HepG2 (cell line): ENCODE results near the gene CCSER2. TPM values are rescaled to one million over a fixed set of nuclear protein-coding genes. Genes with fewer than 3 reads are reported as not detected.

Experiments
- ATAC-seq: fragments of 200-7000 bp; cut with Tn5 transposase; 3 replicates; pipeline ENCODE4 v1.9.1; 2020; ENCODE audit warnings: mild to moderate bottlenecking, moderate library complexity
- BruUV-seq: library from RNA; stranded (reverse); fragments of 400-500 nt; replicated peaks from 2 replicates; lab custom pipeline; 2021; lab: Mats Ljungman, UMichigan
- CTCF ChIA-PET: fragments of 300-600 bp; formaldehyde crosslinking; extraction: SDS; loops from one replicate; lab custom pipeline; 2021; ENCODE audit warnings: low total read pairs, inconsistent platforms, low intra/inter-chr PET ratio; lab: Yijun Ruan, JAX
- POLR2A ChIA-PET: fragments of 350-600 bp; sonication (Branson Sonifier 250); formaldehyde crosslinking; loops from one replicate; lab custom pipeline; 2020; ENCODE audit warnings: antibody characterized with exemption, inconsistent platforms; lab: Yijun Ruan, JAX
- DNase-seq: peaks from one replicate; pipeline ENCODE4 v3.0.0-alpha.2; 2015; ENCODE audit warnings: low spot score
- FAIRE-seq: peaks from 3 replicates; lab custom pipeline; 2011; peaks lifted over from hg19 to GRCh38; lab: Jason Lieb, UNC
- H2AFZ ChIP-seq: one replicate; pipeline ENCODE4 v1.6.1; 2011; ENCODE audit warnings: low read length, inconsistent platforms
- H3K27ac ChIP-seq: fragments of 300-600 bp; 3 replicates; pipeline ENCODE4 v1.8.0; 2011; ENCODE audit warnings: mixed run types, mild to moderate bottlenecking, mixed read lengths, low read length, inconsistent platforms; ENCODE audit not compliant: insufficient read depth; ENCODE audit errors: extremely low read length
- H3K27me3 ChIP-seq, 2 experiments: fragments of 200-600 bp in 1 of 2; 2 replicates in 1 of 2; 3 replicates in 1 of 2; pipeline versions ENCODE4 v1.6.0 to v1.8.0; 2011; ENCODE audit warnings: low read length in 2 of 2, mild to moderate bottlenecking in 2 of 2, moderate library complexity in 2 of 2, inconsistent platforms in 1 of 2; ENCODE audit not compliant: insufficient read depth in 2 of 2, control insufficient read depth in 1 of 2
- H3K36me3 ChIP-seq, 2 experiments: fragments of 200-600 bp in 1 of 2; replicated peaks in 1 of 2; 2 replicates in 1 of 2; 3 replicates in 1 of 2; pipeline versions ENCODE4 v1.5.1 to v1.8.0; 2011; ENCODE audit warnings: low read length in 2 of 2, inconsistent platforms in 1 of 2; ENCODE audit not compliant: insufficient read depth in 2 of 2, control insufficient read depth in 1 of 2
- H3K4me1 ChIP-seq: 2 replicates; pipeline ENCODE4 v1.5.1; 2012; ENCODE audit warnings: low read length, inconsistent platforms; ENCODE audit not compliant: insufficient read depth
- H3K4me2 ChIP-seq: 2 replicates; pipeline ENCODE4 v1.6.0; 2011; ENCODE audit warnings: low read depth, low read length, inconsistent platforms
- H3K4me3 ChIP-seq, 3 experiments: fragments of 200-600 bp in 1 of 3; sonication (generic), shearing (Covaris generic) in 1 of 3; replicated peaks in 1 of 3; 2 replicates each; pipeline ENCODE4 v1.5.1; 2011 to 2016; ENCODE audit warnings: low read length in 3 of 3, inconsistent platforms in 2 of 3, low read depth in 2 of 3, mild to moderate bottlenecking in 2 of 3, control low read depth in 1 of 3, mixed read lengths in 1 of 3; ENCODE audit not compliant: insufficient read depth in 1 of 3
- H3K79me2 ChIP-seq: one replicate; pipeline ENCODE4 v1.6.1; 2011; ENCODE audit warnings: low read length, inconsistent platforms; ENCODE audit not compliant: insufficient read depth
- H3K9ac ChIP-seq: 2 replicates; pipeline ENCODE4 v1.6.0; 2011; ENCODE audit warnings: mild to moderate bottlenecking, low read depth, low read length, inconsistent platforms; ENCODE audit not compliant: insufficient read depth
- H3K9me3 ChIP-seq: 2 replicates; pipeline ENCODE4 v1.5.1; 2012; ENCODE audit warnings: mild to moderate bottlenecking, low read length
- H4K20me1 ChIP-seq: 2 replicates; pipeline ENCODE4 v1.6.0; 2011; ENCODE audit warnings: inconsistent platforms, mild to moderate bottlenecking, low read length, moderate library complexity; ENCODE audit not compliant: insufficient read depth
- ASH2L ChIP-seq: fragments of 300-600, 200-600 bp; sonication (generic); IDR thresholded peaks from 2 replicates; pipeline ENCODE4 v1.7.0; 2017; ENCODE audit warnings: low read depth, mild to moderate bottlenecking, moderate library complexity, mixed read lengths, low read length; ENCODE audit not compliant: insufficient read length
- EP300 ChIP-seq, 3 experiments: sonication (generic) in 1 of 3; formaldehyde crosslinking in 1 of 3; IDR thresholded peaks; 2 replicates each; pipeline versions ENCODE4 v1.5.1 to v1.6.1; 2011 to 2020; ENCODE audit warnings: low read depth in 2 of 3, low read length in 2 of 3, borderline replicate concordance in 1 of 3, improper control_type of control experiment in 1 of 3, mild to moderate bottlenecking in 1 of 3, missing genetic modification reagents in 1 of 3, moderate library complexity in 1 of 3
- FOXM1 ChIP-seq: sonication (generic); formaldehyde crosslinking; IDR thresholded peaks from 2 replicates; pipeline ENCODE4 v1.5.0; 2020; ENCODE audit warnings: missing genetic modification reagents
- HNF4A ChIP-seq: sonication (generic); formaldehyde crosslinking; IDR thresholded peaks from 2 replicates; pipeline ENCODE4 v1.4.0; 2020; ENCODE audit warnings: missing genetic modification reagents
- HOXA3 ChIP-seq: sonication (generic); formaldehyde crosslinking; IDR thresholded peaks from 2 replicates; pipeline ENCODE4 v1.5.0; 2020; ENCODE audit warnings: missing genetic modification reagents
- MAX ChIP-seq: IDR thresholded peaks from 2 replicates; pipeline ENCODE4 v1.6.1; 2012; ENCODE audit warnings: inconsistent platforms
- MIER2 ChIP-seq: IDR thresholded peaks from 2 replicates; pipeline ENCODE4 v1.6.1; 2016; ENCODE audit warnings: missing biosample characterization, missing genetic modification reagents
- MZF1 ChIP-seq: sonication (generic); formaldehyde crosslinking; IDR thresholded peaks from 2 replicates; pipeline ENCODE4 v1.8.1; 2023; ENCODE audit warnings: mild to moderate bottlenecking, missing genetic modification reagents, borderline replicate concordance
- REST ChIP-seq, 2 experiments: IDR thresholded peaks; 2 replicates each; pipeline ENCODE4 v1.6.1; 2011 to 2012; ENCODE audit warnings: low read length in 2 of 2, borderline replicate concordance in 1 of 2, low read depth in 1 of 2, mild to moderate bottlenecking in 1 of 2, moderate library complexity in 1 of 2
- SALL1 ChIP-seq: sonication (generic); formaldehyde crosslinking; IDR thresholded peaks from 2 replicates; pipeline ENCODE4 v1.8.0; 2022; ENCODE audit warnings: mild to moderate bottlenecking, missing genetic modification reagents
- SAP130 ChIP-seq: IDR thresholded peaks from 2 replicates; pipeline ENCODE4 v1.6.1; 2016; ENCODE audit warnings: low read depth
- SIN3B ChIP-seq: fragments of 150-350 bp; IDR thresholded peaks from 2 replicates; pipeline ENCODE4 v1.6.1; 2014; ENCODE audit warnings: low read length
- TEAD3 ChIP-seq: optimal IDR thresholded peaks from 2 replicates; pipeline ENCODE3; 2016; ENCODE audit warnings: borderline replicate concordance
- ZFAT ChIP-seq: sonication (generic); formaldehyde crosslinking; conservative IDR thresholded peaks from 2 replicates; pipeline ENCODE4 v1.8.1; 2023; ENCODE audit warnings: missing genetic modification reagents, inconsistent platforms
- ZMYM4 ChIP-seq: sonication (generic); formaldehyde crosslinking; IDR thresholded peaks from 2 replicates; pipeline ENCODE4 v1.8.1; 2023; ENCODE audit warnings: mild to moderate bottlenecking, missing genetic modification reagents
- ZNF205 ChIP-seq: IDR thresholded peaks from 2 replicates; pipeline ENCODE4 v1.6.1; 2018; ENCODE audit warnings: missing biosample characterization, missing genetic modification reagents
- ZNF672 ChIP-seq: sonication (generic); formaldehyde crosslinking; IDR thresholded peaks from 2 replicates; pipeline ENCODE4 v1.8.1; 2022; ENCODE audit warnings: missing genetic modification reagents
- ZNF691 ChIP-seq: sonication (generic); formaldehyde crosslinking; IDR thresholded peaks from 2 replicates; pipeline ENCODE4 v1.4.0; 2020; ENCODE audit warnings: missing genetic modification reagents, low read depth, mild to moderate bottlenecking, borderline replicate concordance
- WGBS: methylation state at CpG from one replicate; pipeline ENCODE4 v1.1.6; 2017; ENCODE audit warnings: low lambda C conversion rate; 5-methylcytosine and 5-hydroxymethylcytosine counted together
- in situ Hi-C: cut with HindIII; loops from 2 replicates; pipeline ENCODE4 v1.10.0; 2017; ENCODE audit warnings: low pct_unique_long_range_greater_than_20kb; ENCODE audit not compliant: extremely low pct_ligation_motif_present
- intact Hi-C: fragments of 100-400 bp; cut with micrococcal nuclease; formaldehyde crosslinking; loops from one replicate; pipeline ENCODE4 v1.10.0; 2022; ENCODE audit not compliant: unreplicated experiment
- polyA plus RNA-seq, 8 experiments: library from polyadenylated mRNA; depleted of rRNA in 3 of 8; stranded (reverse) in 7 of 8; unstranded in 1 of 8; fragments of >200 nt; fragmentation: Illumina TruSeq in 4 of 8; extraction: Trizol in 4 of 8; gene quantifications; 2 replicates each; pipeline versions ENCODE4 v1.2.1 to v1.2.3, GENCODE V29; 2011 to 2016; ENCODE audit warnings: low read depth in 4 of 8, missing spikeins in 1 of 8, mixed read lengths in 1 of 8; ENCODE audit not compliant: insufficient read depth in 1 of 8
- total RNA-seq, 5 experiments: library from RNA; depleted of rRNA; stranded (reverse); fragments of >200 nt; fragmentation: Illumina TruSeq; extraction: Trizol; gene quantifications; 2 replicates each; pipeline ENCODE4 v1.2.3, GENCODE V29; 2016; ENCODE audit warnings: low read depth in 1 of 5

The CCSER2 gene
- total and polyA plus RNA-seq, 2 of the 13 experiments (the other 11 are each of a cell fraction or from before 2014, with no cell fraction given), result 13.3 to 17.2 TPM

- Histone ChIP-seq H2AFZ (no peak overlapping the region), H3K4me3 (peak overlapping the region in 2 of 3 experiments; percentile 9 to 44; a peak in 3 of 6 replicates), H3K79me2 (no peaks in the 10 kb centered on the region), H3K4me2 (peak overlapping the region; percentile 70), H3K4me1 (peaks cover 51% of the 10 kb centered on the region), H3K9me3 (no peaks in the 10 kb centered on the region), H4K20me1 (no peaks in the 10 kb centered on the region), H3K27ac (peak overlapping the region; percentile 24), H3K36me3 (no peaks in the 10 kb centered on the region), H3K9ac (no peak overlapping the region), H3K27me3 (peaks cover 0 to 5% of the 10 kb centered on the region in 2 experiments; a peak in 1 of 5 replicates)
- intact Hi-C loops, result loop anchor here (10.0 kb wide), 1 partner anchor 403 kb away; the partner anchor contains the start of gene GHITM
- ChIA-PET POLR2A (interaction anchor here (1.5 kb wide), 1 partner anchor 108 kb away, joined by 6 read pairs; no protein-coding TSS in a partner anchor), CTCF (interaction anchor here (0.9 to 5.8 kb wide), 4 partner anchors 108 to 273 kb away, joined by 3 to 77 read pairs (median 21); no protein-coding TSS in a partner anchor)
- DNase-seq (peak; percentile 77), FAIRE-seq (peak; percentile 71), ATAC-seq (peak; percentile 75)
- 10% methylated on average over 1 of the region's 4 CpGs for WGBS
- in situ Hi-C loops, result loop anchor here (10.0 kb wide), 1 partner anchor 103 kb away; no protein-coding TSS in a partner anchor
- BruUV-seq, result no TSS peak
- peak; percentile 23 for TF ChIP-seq TEAD3 (CRISPR knock-in tag)
- TF ChIP-seq SIN3B, result no peak
- no peak for TF ChIP-seq FOXM1 (CRISPR knock-in tag)
- peak; percentile 41 for TF ChIP-seq ASH2L
- no peak for TF ChIP-seq ZFAT
- 0 out of 2 replicates have a peak, but pooled peaks have one; percentile 24 for TF ChIP-seq ZNF205 (CRISPR knock-in tag)
- TF ChIP-seq ZMYM4, result 0 out of 2 replicates have a peak, but pooled peaks have one; percentile 23
- peak; percentile 46; the same call in 1 of the 2 replicates for TF ChIP-seq HOXA3 (CRISPR knock-in tag)
- peak in 1 of 2 experiments; percentile 61; a peak in 1 of 4 replicates for TF ChIP-seq REST (IDR thresholded peaks at IDR 0.05; ENCODE audit: borderline replicate concordance in 1 of 2, low read depth in 1 of 2, low read length in 2 of 2)
- no peak for TF ChIP-seq MZF1 (CRISPR knock-in tag)
- peak; percentile 40; the same call in 1 of the 2 replicates for TF ChIP-seq MAX
- peak; percentile 80 for TF ChIP-seq HNF4A (CRISPR knock-in tag)
- TF ChIP-seq SAP130 (CRISPR knock-in tag), result peak; percentile 46; the same call in 1 of the 2 replicates
- TF ChIP-seq ZNF691 (CRISPR knock-in tag), result 0 out of 2 replicates have a peak, but pooled peaks have one; percentile 53
- TF ChIP-seq SALL1 (CRISPR knock-in tag), result peak; percentile 47
- peak; percentile 36; the same call in 1 of the 2 replicates for TF ChIP-seq MIER2 (CRISPR knock-in tag)
- no peak for TF ChIP-seq ZNF672
- peak in 1 of 2 experiments; percentile 22; a peak in 2 of 4 replicates for TF ChIP-seq EP300 (IDR thresholded peaks at IDR 0.05; ENCODE audit: low read depth in 2 of 2, low read length in 2 of 2)
- TF ChIP-seq EP300 (CRISPR knock-in tag; IDR thresholded peaks at IDR 0.05; ENCODE audit: borderline replicate concordance), result no peak
Measured at GRCh38 chr10:84538036-84538435, 209.6 kb downstream of the CCSER2 start.
